Immature natural killer cell (primary cell): Measurements from ENCODE around the gene ETV3. TPM values are rescaled to one million over a fixed set of nuclear protein-coding genes. Genes with fewer than 3 reads are reported as not detected.

ENCODE experiments used
- DNase-seq, 3 donors: peaks; one replicate each; pipeline ENCODE4 v3.0.0; 2022; ENCODE audit warnings: mixed read lengths in 1 of 3
- H3K27ac Mint-ChIP-seq, 6 donors: one replicate each; pipeline ENCODE4 v1.8.0; 2020; ENCODE audit warnings: mixed read lengths in 6 of 6, mild to moderate bottlenecking in 5 of 6, inconsistent platforms in 4 of 6, moderate library complexity in 3 of 6
- H3K27me3 Mint-ChIP-seq, 3 donors: one replicate each; pipeline ENCODE4 v1.8.0; 2020 to 2021; ENCODE audit warnings: low read depth in 3 of 3, mild to moderate bottlenecking in 3 of 3, mixed read lengths in 3 of 3, moderate library complexity in 3 of 3, inconsistent platforms in 1 of 3
- H3K36me3 Mint-ChIP-seq, 3 donors: one replicate each; pipeline ENCODE4 v1.8.0; 2020; ENCODE audit warnings: mixed read lengths in 3 of 3, inconsistent platforms in 2 of 3, mild to moderate bottlenecking in 2 of 3
- H3K4me1 Mint-ChIP-seq, 2 donors: one replicate each; pipeline ENCODE4 v1.8.0; 2020; ENCODE audit warnings: inconsistent platforms in 2 of 2, mild to moderate bottlenecking in 2 of 2, mixed read lengths in 2 of 2, moderate library complexity in 1 of 2
- H3K4me3 Mint-ChIP-seq, 5 donors: one replicate each; pipeline ENCODE4 v1.8.0; 2020; ENCODE audit warnings: mild to moderate bottlenecking in 5 of 5, mixed read lengths in 5 of 5, inconsistent platforms in 3 of 5, moderate library complexity in 3 of 5
- H3K9me3 Mint-ChIP-seq, 6 donors: one replicate each; pipeline ENCODE4 v1.8.0; 2020; ENCODE audit warnings: mild to moderate bottlenecking in 6 of 6, mixed read lengths in 6 of 6, inconsistent platforms in 4 of 6, moderate library complexity in 3 of 6
- polyA plus RNA-seq, 3 donors: library from polyadenylated mRNA; unstranded; fragments of 300-500 nt; fragmentation: Illumina TruSeq; gene quantifications; one replicate each; pipeline ENCODE4 v1.2.3, GENCODE V29; 2021

ETV3 gene
- polyA plus RNA-seq, 3 donors from 2014 or later = 6.6 to 22.0 (median 20.5) TPM

- DNase-seq = no peak
- H3K27ac Mint-ChIP-seq = peak overlapping the region; percentile 97 to 99 (median 98)
- H3K4me3 Mint-ChIP-seq = peak overlapping the region in 2 of 5 donors; percentile 91 to 95
- peaks cover 36 to 40% of the 10 kb centered on the region in 2 donors for H3K4me1 Mint-ChIP-seq
- peaks cover 5 to 7% (median 5%) of the 10 kb centered on the region in 3 donors for H3K36me3 Mint-ChIP-seq
- no peaks in the 10 kb centered on the region for H3K9me3 Mint-ChIP-seq
- H3K27me3 Mint-ChIP-seq = peaks cover 2 to 17% (median 12%) of the 10 kb centered on the region in 3 donors
Measured at GRCh38 chr1:157140063-157140588, 1.9 kb upstream of the ETV3 start.

DNA sequence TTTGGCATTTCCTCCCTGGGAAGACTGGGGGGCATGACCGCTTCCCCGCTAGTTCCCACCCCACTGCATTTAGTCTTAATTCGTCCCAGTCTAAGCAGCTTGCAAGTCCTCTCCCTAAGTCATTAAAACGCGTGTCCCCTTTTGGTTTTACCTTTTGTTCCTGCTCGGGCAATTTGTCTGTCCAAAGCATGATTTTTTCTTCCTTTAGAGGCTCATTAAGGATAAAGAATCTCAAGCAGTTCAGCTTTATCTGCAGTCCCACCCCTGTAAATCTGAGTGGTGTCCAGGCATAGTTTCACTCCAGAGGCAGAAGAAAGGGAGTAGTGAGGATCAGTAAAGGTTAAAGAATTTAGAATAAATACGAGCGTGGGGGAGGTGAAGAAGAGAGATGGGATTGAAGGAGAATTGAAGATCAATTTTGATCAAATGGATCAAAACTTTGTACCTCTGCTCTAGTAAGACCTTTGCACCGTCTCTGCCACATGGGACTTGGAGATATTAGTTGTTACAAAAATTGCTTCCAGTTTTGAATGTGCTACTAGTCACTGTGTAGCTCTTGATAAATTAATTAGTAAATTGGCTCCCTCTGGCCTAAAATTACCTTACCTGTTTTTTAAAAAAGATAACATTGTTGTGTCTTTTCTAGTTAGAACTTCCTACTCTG is 989 bp upstream of the ETV3 start:
- Mint-ChIP-seq H3K9me3 (no peaks in the 10 kb centered on the region), H3K4me1 (peaks cover 46 to 50% of the 10 kb centered on the region in 2 donors), H3K4me3 (peak overlapping the region; percentile 86 to 97 (median 91)), H3K36me3 (peaks cover 7 to 13% (median 13%) of the 10 kb centered on the region in 3 donors), H3K27ac (peak overlapping the region; percentile 97 to 99 (median 98)), H3K27me3 (peaks cover 2 to 17% (median 12%) of the 10 kb centered on the region in 3 donors)
- no peak for DNase-seq

- H3K4me1 Mint-ChIP-seq = peaks cover 61 to 65% of the 10 kb centered on the region in 2 donors
- peaks cover 10 to 24% (median 22%) of the 10 kb centered on the region in 3 donors for H3K36me3 Mint-ChIP-seq
- H3K27me3 Mint-ChIP-seq = peaks cover 2 to 17% (median 12%) of the 10 kb centered on the region in 3 donors
- H3K4me3 Mint-ChIP-seq = peak overlapping the region; percentile 88 to 97 (median 95)
- H3K9me3 Mint-ChIP-seq = no peaks in the 10 kb centered on the region
- peak overlapping the region; percentile 94 to 99 (median 96) for H3K27ac Mint-ChIP-seq
- peak in 1 of 3 donors; percentile 11 for DNase-seq
Measured at GRCh38 chr1:157137408-157138219, 581 bp downstream of the ETV3 start.

GRCh38 chr1:157137046-157137407 is 1.2 kb downstream of the ETV3 start:
- Mint-ChIP-seq H3K4me1 (peaks cover 67 to 71% of the 10 kb centered on the region in 2 donors), H3K4me3 (peak overlapping the region; percentile 88 to 97 (median 95)), H3K36me3 (peaks cover 16 to 29% (median 28%) of the 10 kb centered on the region in 3 donors), H3K9me3 (no peaks in the 10 kb centered on the region), H3K27me3 (peaks cover 2 to 17% (median 12%) of the 10 kb centered on the region in 3 donors), H3K27ac (peak overlapping the region; percentile 94 to 99 (median 96))
- DNase-seq = no peak

GRCh38 chr1:157136133-157136532 is 2.1 kb downstream of the ETV3 start:
- H3K4me3 Mint-ChIP-seq = peak overlapping the region; percentile 88 to 97 (median 95)
- H3K27me3 Mint-ChIP-seq = peaks cover 2 to 17% (median 12%) of the 10 kb centered on the region in 3 donors
- H3K36me3 Mint-ChIP-seq = peaks cover 21 to 33% (median 29%) of the 10 kb centered on the region in 3 donors
- H3K9me3 Mint-ChIP-seq = no peaks in the 10 kb centered on the region
- H3K4me1 Mint-ChIP-seq = peaks cover 76 to 80% of the 10 kb centered on the region in 2 donors
- peak overlapping the region; percentile 94 to 99 (median 96) for H3K27ac Mint-ChIP-seq
- DNase-seq = no peak

DNA sequence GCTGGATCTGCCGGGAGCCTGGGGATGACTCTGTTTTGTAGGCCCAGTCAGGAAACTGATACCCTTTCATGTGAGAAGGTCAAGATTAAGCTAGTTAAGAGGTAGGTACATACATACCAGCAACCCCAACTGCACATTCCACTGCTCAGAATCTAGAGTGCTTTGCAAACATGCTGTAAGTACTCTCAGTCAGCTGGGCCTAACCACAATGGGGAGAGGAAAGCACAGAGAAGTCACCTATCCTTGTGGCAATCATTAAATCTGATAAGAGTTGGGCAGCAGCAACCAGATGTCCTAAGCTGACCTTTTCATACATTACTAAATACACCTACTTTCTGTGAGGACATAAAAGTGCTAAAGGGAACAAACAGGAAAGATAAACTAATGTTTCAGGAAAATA is 2.5 kb downstream of the ETV3 start:
- Mint-ChIP-seq H3K4me1 (peaks cover 76 to 85% of the 10 kb centered on the region in 2 donors), H3K27ac (peak overlapping the region; percentile 38 to 99 (median 82)), H3K27me3 (peaks cover 2 to 17% (median 12%) of the 10 kb centered on the region in 3 donors), H3K9me3 (no peaks in the 10 kb centered on the region), H3K4me3 (peak overlapping the region; percentile 18 to 97 (median 91)), H3K36me3 (peaks cover 21 to 36% (median 29%) of the 10 kb centered on the region in 3 donors)
- no peak for DNase-seq

DNA sequence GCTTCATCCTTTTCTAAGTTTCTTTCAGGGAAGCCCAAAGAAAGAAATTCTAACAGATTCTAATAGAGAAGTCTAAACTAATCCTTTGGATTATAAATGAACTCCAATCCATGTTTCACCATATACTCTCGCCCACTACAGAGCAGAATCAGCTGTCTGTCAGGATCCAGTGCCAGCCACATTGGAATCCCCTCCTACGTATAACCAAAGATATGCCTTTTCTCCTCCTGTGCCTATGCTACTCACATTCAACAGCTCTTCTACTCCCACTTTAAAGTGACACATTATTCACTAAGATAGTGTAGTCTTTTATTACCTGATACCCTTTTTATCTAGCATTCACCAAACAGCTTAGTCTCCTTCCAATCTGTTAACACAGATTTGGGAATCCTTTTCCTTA is 3.1 kb downstream of the ETV3 start:
- Mint-ChIP-seq H3K27me3 (peaks cover 2 to 17% (median 12%) of the 10 kb centered on the region in 3 donors), H3K27ac (peak overlapping the region; percentile 4 to 99 (median 78)), H3K4me3 (peak overlapping the region in 3 of 5 donors; percentile 12 to 88 (median 16)), H3K9me3 (no peaks in the 10 kb centered on the region), H3K4me1 (peaks cover 76 to 89% of the 10 kb centered on the region in 2 donors), H3K36me3 (peaks cover 21 to 39% (median 29%) of the 10 kb centered on the region in 3 donors)
- DNase-seq = no peak

DNA sequence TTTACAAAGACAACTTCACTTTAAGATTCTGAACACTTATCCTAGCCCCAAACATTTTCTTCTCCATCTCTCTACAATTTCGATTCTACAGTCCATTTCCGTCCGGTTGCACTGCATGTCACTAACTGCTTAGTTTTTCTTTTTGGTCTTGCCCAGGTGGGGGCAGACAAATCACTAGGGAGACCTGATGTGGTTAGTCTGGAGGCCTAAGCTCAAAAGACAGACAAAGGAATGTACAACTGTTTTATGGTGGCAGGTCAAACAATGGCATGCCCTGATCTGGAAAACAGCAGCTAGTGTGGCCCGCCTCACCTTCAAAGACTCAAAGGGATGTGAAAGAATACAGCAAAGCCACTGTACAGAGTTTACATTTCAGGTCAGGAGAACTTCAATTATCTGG is 3.8 kb downstream of the ETV3 start:
- Mint-ChIP-seq H3K4me1 (peaks cover 75 to 85% of the 10 kb centered on the region in 2 donors), H3K27ac (peak overlapping the region; percentile 18 to 95 (median 83)), H3K36me3 (peaks cover 21 to 39% (median 29%) of the 10 kb centered on the region in 3 donors), H3K4me3 (peak overlapping the region; percentile 18 to 81 (median 40)), H3K27me3 (peaks cover 2 to 17% (median 12%) of the 10 kb centered on the region in 3 donors), H3K9me3 (no peaks in the 10 kb centered on the region)
- DNase-seq = no peak

- no peaks in the 10 kb centered on the region for H3K9me3 Mint-ChIP-seq
- H3K27me3 Mint-ChIP-seq = peaks cover 2 to 11% (median 10%) of the 10 kb centered on the region in 3 donors
- peak in 2 of 3 donors; percentile 20 to 29 for DNase-seq
- H3K4me3 Mint-ChIP-seq = peak overlapping the region; percentile 67 to 81 (median 70)
- H3K27ac Mint-ChIP-seq = peak overlapping the region; percentile 55 to 95 (median 86)
- H3K4me1 Mint-ChIP-seq = peaks cover 68 to 80% of the 10 kb centered on the region in 2 donors
- H3K36me3 Mint-ChIP-seq = peaks cover 21 to 42% (median 29%) of the 10 kb centered on the region in 3 donors
Measured at GRCh38 chr1:157133426-157133825, 4.8 kb downstream of the ETV3 start.

DNA sequence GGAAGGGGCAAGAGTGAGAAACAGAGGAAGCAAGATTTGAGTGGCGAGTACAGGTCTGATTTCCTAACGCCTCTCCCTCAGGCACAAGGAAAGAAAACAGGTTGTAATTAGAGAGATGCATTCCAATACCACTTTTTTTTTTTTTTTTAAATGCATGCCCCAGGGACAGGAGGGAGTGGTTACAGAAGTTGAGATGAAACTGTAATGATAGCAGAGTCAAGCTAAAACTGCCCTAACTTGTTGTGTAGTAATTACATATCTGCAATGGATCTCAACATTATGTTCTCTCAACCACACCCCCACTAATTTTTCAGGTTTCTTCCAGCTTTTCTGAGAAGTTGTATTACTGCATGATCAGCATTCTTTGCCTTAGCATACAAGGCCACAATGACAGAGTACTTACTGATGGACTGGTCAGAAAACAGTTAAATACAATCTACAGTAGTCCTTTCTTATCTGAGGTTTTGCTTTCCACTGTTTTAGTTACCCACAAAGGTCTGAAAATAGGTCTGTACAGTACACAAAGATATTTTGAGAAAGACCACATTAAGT is 5.5 kb downstream of the ETV3 start:
- H3K27ac Mint-ChIP-seq = peak overlapping the region; percentile 55 to 95 (median 82)
- no peaks in the 10 kb centered on the region for H3K9me3 Mint-ChIP-seq
- peaks cover 21 to 49% (median 36%) of the 10 kb centered on the region in 3 donors for H3K36me3 Mint-ChIP-seq
- peaks cover under 1 to 8% (median 6%) of the 10 kb centered on the region in 3 donors for H3K27me3 Mint-ChIP-seq
- peak overlapping the region; percentile 6 to 81 (median 49) for H3K4me3 Mint-ChIP-seq
- no peak for DNase-seq
- H3K4me1 Mint-ChIP-seq = peaks cover 67 to 83% of the 10 kb centered on the region in 2 donors

DNA sequence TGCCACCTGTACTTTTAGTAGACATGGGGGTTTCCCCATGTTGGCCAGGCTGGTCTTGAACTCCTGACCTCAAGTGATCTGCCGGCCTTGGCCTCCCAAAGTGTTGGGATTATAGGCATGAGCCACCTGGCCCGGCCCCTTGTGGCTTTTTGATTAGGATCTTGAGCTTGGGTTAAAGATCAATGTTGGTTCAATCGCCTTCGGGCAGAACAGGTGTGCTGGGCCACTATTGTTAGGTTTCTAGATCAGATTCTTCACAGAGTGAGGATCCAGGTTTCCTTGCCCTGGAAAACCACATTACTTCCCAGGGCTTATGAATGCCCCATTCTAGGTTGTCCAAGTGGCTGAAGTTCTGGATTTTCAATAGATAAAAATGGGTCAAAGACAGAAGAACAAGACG is 6.1 kb downstream of the ETV3 start:
- Mint-ChIP-seq H3K4me1 (peaks cover 61 to 79% of the 10 kb centered on the region in 2 donors), H3K4me3 (peak overlapping the region; percentile 5 to 81 (median 49)), H3K27me3 (peaks cover 0 to 2% (median under 1%) of the 10 kb centered on the region in 3 donors), H3K27ac (peak overlapping the region; percentile 29 to 95 (median 65)), H3K9me3 (no peaks in the 10 kb centered on the region), H3K36me3 (peaks cover 21 to 52% (median 36%) of the 10 kb centered on the region in 3 donors)
- no peak for DNase-seq

DNA sequence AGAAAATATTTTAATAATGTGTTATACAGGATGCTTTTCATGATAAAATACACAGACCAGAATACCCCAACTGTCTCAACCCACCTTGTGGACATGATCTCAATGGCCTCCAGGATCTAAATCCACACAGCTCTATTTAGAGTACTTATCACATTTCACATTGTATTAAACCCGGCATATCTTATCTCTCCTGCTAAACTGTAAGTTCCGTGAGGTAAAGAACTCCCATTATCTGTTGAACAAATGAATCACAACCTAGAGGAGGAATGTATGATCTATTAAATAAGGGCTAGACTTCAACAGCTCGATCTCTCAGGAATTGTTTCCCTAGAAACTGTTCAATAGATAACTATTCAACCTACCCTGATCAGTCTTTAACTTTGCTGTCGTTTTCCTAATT is 6.9 kb downstream of the ETV3 start:
- DNase-seq = no peak
- Mint-ChIP-seq H3K36me3 (peaks cover 21 to 55% (median 36%) of the 10 kb centered on the region in 3 donors), H3K27ac (peak overlapping the region in 4 of 6 donors; percentile 47 to 95 (median 70)), H3K27me3 (no peaks in the 10 kb centered on the region), H3K4me1 (peaks cover 53 to 76% of the 10 kb centered on the region in 2 donors), H3K9me3 (no peaks in the 10 kb centered on the region), H3K4me3 (no peak overlapping the region)

DNA sequence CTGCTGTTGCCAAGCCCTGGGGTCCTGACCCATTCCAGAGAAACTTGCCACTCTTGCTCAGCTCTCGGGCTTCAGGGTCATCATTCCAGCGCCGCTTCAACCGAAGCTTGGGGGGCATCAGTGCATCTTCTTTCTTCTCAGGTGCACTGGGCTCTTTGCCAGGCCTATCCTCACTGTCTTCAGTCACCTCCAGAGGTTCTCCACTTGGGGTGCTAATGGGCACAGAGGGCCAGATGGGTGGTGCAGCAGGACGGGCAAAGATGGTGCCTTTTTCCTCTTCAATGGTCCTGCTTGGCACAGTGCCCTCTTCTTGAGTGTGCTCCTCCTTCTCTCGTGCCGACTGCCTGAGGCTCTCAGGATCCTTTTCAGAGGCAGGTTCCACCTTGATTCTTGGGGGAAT is 13.3 kb downstream of the ETV3 start:
- H3K36me3 Mint-ChIP-seq = peaks cover 16 to 52% (median 18%) of the 10 kb centered on the region in 3 donors
- peak overlapping the region in 1 of 6 donors; percentile 22 for H3K27ac Mint-ChIP-seq
- H3K4me3 Mint-ChIP-seq = no peak overlapping the region
- H3K4me1 Mint-ChIP-seq = peaks cover 25 to 62% of the 10 kb centered on the region in 2 donors
- DNase-seq = no peak
- H3K9me3 Mint-ChIP-seq = no peaks in the 10 kb centered on the region
- H3K27me3 Mint-ChIP-seq = peaks cover 0 to 2% (median 2%) of the 10 kb centered on the region in 3 donors
